ENCODE measurements around the gene RETREG1.

DNA sequence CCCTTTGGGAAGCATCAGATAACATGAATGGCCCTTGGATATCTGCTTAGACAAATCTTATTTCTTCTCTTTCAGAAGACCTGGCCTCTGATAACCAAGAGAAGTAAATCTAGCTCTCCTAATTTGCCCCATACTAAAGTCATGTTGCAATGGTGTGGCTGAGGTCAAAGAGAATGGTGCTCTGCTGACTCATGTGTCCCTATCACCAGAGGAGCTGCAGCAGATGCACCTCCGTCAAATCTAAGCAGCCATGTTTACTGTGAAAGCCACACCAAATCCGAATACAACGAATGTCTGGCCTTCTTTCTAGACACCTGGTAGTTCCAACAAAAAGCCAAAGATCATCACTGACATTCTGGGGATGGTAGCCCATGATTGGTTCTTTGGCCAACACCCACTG, 23.2 kb downstream of the RETREG1 start:
- TF ChIP-seq ZNF7 (CRISPR knock-in tag; IDR thresholded peaks at IDR 0.05) (no peak), ZNF737 (CRISPR knock-in tag; IDR thresholded peaks at IDR 0.05; ENCODE audit: borderline replicate concordance) (no peak), ZNF589 (CRISPR knock-in tag; conservative IDR thresholded peaks at IDR 0.05) (no peak), PHF8 (CRISPR knock-in tag; IDR thresholded peaks at IDR 0.05) (no peak), FOXK2 (IDR thresholded peaks at IDR 0.05) (no peak), POLR2A (IDR thresholded peaks at IDR 0.05; ENCODE audit: insufficient read depth in 1 of 2, low read depth in 2 of 2, low read length in 2 of 2) (no peak), ZNF569 (CRISPR knock-in tag; IDR thresholded peaks at IDR 0.05; ENCODE audit: borderline replicate concordance) (no peak), HMGA1 (CRISPR knock-in tag; conservative IDR thresholded peaks at IDR 0.05) (no peak)
- TF ChIP-seq, protein P1, sequence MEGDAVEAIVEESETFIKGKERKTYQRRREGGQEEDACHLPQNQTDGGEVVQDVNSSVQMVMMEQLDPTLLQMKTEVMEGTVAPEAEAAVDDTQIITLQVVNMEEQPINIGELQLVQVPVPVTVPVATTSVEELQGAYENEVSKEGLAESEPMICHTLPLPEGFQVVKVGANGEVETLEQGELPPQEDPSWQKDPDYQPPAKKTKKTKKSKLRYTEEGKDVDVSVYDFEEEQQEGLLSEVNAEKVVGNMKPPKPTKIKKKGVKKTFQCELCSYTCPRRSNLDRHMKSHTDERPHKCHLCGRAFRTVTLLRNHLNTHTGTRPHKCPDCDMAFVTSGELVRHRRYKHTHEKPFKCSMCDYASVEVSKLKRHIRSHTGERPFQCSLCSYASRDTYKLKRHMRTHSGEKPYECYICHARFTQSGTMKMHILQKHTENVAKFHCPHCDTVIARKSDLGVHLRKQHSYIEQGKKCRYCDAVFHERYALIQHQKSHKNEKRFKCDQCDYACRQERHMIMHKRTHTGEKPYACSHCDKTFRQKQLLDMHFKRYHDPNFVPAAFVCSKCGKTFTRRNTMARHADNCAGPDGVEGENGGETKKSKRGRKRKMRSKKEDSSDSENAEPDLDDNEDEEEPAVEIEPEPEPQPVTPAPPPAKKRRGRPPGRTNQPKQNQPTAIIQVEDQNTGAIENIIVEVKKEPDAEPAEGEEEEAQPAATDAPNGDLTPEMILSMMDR (CRISPR knock-in tag; IDR thresholded peaks at IDR 0.05): no peak
- TF ChIP-seq, protein P2, sequence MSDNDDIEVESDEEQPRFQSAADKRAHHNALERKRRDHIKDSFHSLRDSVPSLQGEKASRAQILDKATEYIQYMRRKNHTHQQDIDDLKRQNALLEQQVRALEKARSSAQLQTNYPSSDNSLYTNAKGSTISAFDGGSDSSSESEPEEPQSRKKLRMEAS (IDR thresholded peaks at IDR 0.05): no peak
- TF ChIP-seq, protein P3, sequence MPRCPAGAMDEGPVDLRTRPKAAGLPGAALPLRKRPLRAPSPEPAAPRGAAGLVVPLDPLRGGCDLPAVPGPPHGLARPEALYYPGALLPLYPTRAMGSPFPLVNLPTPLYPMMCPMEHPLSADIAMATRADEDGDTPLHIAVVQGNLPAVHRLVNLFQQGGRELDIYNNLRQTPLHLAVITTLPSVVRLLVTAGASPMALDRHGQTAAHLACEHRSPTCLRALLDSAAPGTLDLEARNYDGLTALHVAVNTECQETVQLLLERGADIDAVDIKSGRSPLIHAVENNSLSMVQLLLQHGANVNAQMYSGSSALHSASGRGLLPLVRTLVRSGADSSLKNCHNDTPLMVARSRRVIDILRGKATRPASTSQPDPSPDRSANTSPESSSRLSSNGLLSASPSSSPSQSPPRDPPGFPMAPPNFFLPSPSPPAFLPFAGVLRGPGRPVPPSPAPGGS (CRISPR knock-in tag; IDR thresholded peaks at IDR 0.05): no peak
- TF ChIP-seq, protein P4, sequence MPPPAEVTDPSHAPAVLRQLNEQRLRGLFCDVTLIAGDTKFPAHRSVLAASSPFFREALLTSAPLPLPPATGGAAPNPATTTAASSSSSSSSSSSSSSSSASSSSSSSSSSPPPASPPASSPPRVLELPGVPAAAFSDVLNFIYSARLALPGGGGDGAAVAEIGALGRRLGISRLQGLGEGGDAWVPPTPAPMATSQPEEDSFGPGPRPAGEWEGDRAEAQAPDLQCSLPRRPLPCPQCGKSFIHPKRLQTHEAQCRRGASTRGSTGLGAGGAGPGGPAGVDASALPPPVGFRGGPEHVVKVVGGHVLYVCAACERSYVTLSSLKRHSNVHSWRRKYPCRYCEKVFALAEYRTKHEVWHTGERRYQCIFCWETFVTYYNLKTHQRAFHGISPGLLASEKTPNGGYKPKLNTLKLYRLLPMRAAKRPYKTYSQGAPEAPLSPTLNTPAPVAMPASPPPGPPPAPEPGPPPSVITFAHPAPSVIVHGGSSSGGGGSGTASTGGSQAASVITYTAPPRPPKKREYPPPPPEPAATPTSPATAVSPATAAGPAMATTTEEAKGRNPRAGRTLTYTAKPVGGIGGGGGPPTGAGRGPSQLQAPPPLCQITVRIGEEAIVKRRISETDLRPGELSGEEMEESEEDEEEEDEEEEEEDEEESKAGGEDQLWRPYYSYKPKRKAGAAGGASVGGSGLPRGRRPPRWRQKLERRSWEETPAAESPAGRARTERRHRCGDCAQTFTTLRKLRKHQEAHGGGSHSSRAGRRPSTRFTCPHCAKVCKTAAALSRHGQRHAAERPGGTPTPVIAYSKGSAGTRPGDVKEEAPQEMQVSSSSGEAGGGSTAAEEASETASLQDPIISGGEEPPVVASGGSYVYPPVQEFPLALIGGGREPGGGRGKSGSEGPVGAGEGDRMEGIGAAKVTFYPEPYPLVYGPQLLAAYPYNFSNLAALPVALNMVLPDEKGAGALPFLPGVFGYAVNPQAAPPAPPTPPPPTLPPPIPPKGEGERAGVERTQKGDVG (CRISPR knock-in tag; IDR thresholded peaks at IDR 0.05; ENCODE audit: borderline replicate concordance): no peak
- TF ChIP-seq, protein P5, sequence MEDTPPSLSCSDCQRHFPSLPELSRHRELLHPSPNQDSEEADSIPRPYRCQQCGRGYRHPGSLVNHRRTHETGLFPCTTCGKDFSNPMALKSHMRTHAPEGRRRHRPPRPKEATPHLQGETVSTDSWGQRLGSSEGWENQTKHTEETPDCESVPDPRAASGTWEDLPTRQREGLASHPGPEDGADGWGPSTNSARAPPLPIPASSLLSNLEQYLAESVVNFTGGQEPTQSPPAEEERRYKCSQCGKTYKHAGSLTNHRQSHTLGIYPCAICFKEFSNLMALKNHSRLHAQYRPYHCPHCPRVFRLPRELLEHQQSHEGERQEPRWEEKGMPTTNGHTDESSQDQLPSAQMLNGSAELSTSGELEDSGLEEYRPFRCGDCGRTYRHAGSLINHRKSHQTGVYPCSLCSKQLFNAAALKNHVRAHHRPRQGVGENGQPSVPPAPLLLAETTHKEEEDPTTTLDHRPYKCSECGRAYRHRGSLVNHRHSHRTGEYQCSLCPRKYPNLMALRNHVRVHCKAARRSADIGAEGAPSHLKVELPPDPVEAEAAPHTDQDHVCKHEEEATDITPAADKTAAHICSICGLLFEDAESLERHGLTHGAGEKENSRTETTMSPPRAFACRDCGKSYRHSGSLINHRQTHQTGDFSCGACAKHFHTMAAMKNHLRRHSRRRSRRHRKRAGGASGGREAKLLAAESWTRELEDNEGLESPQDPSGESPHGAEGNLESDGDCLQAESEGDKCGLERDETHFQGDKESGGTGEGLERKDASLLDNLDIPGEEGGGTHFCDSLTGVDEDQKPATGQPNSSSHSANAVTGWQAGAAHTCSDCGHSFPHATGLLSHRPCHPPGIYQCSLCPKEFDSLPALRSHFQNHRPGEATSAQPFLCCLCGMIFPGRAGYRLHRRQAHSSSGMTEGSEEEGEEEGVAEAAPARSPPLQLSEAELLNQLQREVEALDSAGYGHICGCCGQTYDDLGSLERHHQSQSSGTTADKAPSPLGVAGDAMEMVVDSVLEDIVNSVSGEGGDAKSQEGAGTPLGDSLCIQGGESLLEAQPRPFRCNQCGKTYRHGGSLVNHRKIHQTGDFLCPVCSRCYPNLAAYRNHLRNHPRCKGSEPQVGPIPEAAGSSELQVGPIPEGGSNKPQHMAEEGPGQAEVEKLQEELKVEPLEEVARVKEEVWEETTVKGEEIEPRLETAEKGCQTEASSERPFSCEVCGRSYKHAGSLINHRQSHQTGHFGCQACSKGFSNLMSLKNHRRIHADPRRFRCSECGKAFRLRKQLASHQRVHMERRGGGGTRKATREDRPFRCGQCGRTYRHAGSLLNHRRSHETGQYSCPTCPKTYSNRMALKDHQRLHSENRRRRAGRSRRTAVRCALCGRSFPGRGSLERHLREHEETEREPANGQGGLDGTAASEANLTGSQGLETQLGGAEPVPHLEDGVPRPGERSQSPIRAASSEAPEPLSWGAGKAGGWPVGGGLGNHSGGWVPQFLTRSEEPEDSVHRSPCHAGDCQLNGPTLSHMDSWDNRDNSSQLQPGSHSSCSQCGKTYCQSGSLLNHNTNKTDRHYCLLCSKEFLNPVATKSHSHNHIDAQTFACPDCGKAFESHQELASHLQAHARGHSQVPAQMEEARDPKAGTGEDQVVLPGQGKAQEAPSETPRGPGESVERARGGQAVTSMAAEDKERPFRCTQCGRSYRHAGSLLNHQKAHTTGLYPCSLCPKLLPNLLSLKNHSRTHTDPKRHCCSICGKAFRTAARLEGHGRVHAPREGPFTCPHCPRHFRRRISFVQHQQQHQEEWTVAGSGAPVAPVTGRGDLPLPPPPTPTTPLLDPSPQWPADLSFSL (CRISPR knock-in tag; IDR thresholded peaks at IDR 0.05): no peak

All from HepG2 (cell line).